Hematopoietic multipotent progenitor cell treated with erythropoietin and hydrocortisone succinate and interleukin-3 and kit ligand, for 8 days (in vitro differentiated cells): ENCODE measurements around the gene HOXB13.
A peak's percentile ranks its signal among the peaks of the same experiment; 100 is the strongest.
"Not testable (repeated sequence)": the region's sequence is repeated elsewhere in the genome, so short reads cannot be mapped to it uniquely, and the experiment has no call there.

ENCODE experiments used
- DNase-seq: peaks from one replicate; pipeline ENCODE4 v3.0.0-alpha.2; 2015

The HOXB13 gene

DNA sequence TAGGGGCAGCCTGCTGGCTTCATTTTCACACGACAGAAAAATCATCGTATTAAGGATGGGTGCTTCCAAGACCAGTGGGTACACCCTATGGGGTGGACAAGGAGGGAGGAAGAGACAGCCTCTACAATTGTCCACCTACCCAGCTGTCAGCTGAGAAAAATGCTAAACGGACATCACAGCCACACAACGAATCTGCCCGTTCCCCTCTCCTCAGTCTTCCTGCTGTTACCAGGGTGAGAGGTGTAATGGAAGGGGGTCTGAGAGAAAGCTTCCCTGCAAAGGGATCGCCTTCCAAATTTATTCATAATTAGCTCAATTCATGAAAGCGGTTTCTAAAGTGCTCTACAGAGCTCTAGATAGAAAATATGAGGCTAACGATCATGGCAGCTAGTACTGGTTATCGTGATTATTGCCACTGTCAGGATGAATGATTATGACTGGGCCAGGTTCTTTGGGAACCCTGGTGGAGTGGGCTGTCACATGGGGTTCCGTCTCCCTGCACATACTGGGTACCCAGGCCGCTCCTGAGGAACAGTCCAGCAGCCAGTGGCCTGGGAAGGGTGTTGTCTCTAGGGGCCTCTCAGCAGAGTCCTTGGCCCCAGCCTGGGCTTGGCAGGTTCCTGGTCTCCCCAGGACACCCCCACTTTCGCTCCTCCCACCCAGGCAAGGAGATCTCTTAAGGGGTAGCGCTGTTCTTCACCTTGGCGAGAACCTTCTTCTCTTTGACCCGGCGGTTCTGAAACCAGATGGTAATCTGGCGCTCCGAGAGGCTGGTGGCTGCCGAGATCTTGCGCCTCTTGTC is 2.2 kb downstream of the HOXB13 start:
- DNase-seq = no peak

GRCh38 chr17:48725288-48726064 is 3.1 kb downstream of the HOXB13 start:
- DNase-seq = no peak

DNA sequence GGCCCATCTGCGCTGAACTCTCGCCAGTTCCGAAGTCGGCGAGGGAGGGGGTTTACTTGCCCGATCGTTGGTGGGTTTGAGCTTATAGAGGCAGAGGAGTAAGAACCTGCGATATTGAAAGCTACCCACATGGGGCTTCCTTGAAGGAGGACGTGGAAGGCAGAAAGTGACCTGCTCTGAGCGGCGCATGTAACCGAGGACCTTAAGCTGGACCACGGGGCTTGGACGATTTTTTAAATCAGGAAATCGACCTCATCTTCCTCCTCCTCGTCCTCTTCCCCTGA is 3.6 kb downstream of the HOXB13 start:
- no peak for DNase-seq

DNA sequence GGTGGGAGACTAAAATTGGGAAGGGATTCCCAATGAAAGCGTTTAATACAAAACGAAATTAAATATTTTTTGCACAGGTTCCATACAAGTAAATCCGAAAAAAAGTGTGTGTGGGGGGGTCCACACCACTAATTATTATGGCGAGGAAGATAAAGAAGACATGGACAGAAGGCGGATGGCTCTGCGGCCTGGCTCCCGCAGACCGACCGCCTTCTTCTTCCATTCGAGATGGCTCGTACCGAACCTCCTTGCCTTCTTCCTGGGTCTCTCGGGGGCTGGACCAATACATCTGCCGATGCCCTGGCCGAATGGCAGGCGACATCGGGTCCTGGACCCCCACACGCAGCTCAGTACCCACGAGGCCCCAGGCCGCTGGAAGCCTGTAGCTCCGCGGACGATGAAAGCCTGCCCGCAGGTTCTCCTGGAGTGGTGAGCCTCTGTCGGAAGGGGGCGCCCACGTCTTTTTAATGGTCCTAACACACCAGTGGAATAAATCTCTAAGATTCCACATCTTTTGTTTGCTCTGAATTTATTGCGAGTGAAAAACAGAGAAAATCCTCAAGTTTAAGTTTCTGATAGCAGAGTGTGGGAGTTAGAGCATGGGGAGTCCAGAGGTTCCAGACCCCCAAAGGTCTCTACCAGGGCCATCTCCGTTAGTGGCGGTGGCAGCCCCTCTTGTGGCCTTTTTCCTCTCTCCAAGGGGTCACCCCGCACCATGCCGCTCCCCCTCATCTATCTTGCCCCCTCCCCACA is 4.1 kb downstream of the HOXB13 start:
- peak; percentile 74 for DNase-seq

DNA sequence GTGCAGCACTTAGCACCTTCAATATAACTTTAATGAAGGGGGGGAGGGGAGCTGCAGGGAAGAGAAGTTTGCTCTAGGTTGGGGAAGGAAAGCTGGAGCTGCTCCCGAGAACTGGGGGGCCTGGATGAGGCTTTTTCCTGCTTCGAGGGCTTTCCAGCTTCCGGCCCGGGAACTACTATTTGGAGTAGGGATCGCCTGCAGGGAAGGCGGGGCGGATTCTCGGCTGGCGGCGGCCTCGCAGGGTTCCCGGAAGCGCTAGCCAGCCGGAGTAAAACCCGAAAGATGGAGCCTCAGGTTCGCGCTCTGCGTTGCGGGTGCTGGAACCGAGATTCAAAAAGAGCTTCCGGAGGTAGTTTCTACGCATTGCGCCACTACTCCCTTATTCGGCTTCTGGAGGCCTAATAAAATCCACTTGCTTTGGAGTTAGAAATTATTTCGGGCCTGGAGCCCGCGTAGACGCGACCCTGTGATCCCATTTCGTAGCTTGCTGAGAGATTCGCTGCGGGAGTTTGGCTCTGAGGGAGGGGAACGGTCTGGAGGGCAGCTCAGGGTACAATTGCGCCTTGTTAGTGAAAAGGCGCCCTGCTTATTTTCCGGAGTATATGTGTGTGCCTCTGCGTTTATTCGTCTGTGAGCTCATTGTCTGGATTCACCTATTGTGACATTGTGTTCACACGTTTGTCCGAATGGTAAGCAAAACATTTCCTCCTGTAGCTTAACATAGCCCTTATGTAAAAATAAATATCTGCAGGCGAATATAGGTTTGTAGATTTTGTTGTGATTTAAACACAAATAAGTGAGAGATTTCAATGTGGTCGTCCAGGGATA is 4.9 kb downstream of the HOXB13 start:
- no peak for DNase-seq

GRCh38 chr17:48722915-48723422 is 5.6 kb downstream of the HOXB13 start, which contains the start of gene PRAC2:
Gene PRAC2 (plus strand): TSS chr17:48723185. CDS start chr17:48724411, 1,226 bp downstream.
- DNase-seq = no peak

DNA sequence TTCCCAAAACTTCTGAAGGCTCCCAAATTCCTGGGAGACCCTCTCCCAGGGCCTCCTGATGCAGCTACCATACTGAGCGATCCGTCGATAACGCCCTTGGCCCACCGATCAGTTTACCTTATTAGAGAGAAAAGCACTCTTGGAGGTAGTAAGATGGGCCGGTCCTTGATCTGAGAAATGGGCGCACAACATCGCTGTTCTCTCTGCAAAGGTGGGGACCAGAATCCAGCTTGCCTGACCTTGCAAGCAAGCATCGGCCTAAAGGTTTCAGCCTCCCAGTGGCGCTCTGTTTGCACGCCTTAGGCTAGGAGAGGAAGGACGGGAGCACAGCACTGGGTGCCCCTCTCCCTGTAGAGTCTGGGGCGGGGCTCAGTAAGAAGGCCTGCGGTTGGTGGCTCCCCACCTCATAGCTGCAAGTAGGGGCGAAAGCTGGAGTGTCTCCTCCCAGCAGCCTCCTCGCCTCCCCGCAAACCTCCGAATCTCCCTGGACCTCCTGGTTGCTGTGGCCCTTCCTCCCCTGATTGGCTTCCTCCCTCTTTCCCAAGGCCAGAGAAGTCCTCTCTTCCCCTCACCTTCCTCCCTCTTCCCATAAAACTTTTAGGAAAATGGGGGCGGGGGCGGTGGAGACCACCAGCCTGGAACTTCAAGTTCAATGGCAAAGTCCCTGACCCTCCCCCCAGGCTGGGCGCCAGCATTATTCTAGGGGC is 6.2 kb downstream of the HOXB13 start, which contains the start of gene PRAC1:
Gene PRAC1, minus strand, starts transcription at position 318 of the 707 bp plus-strand sequence. Its CDS starts 126 bp downstream, at position 192.
- no peak for DNase-seq

- no peak for DNase-seq
Measured at GRCh38 chr17:48721009-48721402, 7.5 kb downstream of the HOXB13 start.

DNA sequence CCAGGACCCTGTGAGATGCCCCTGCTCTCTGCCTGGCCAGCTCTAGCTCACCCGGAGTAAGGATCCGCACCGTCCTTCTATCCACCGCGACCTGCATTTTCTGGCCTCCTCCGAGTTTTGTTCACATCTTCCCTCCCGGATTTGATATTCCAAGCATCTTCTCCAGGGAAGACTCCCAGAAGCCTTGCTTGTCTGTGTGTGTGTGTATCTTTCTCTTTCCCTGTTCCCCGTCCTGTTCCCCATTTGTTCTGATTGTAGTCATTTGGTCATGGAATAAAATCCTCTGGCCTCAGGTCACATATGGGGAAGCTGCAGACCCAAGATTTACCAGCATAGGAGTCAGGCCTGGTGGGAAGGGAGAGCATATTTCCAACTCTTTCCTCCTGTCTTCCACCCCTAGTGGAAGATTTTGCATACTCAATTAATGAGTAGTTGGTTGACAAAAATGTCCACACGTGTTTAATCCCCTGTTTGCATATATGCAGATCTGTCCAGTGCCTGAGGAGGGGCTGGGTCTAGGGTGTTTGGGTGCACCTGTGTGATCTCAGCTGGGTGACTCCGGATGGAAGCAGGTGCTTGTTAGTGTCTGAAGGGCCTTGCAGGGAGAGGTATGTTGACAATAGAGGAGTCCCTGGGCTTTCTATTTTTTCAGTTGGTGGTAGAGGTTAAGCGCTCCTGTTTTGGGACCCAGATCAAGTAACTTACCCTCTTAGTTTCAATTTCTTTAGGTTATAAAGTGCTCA is 8.1 kb downstream of the HOXB13 start:
- DNase-seq = no peak

DNA sequence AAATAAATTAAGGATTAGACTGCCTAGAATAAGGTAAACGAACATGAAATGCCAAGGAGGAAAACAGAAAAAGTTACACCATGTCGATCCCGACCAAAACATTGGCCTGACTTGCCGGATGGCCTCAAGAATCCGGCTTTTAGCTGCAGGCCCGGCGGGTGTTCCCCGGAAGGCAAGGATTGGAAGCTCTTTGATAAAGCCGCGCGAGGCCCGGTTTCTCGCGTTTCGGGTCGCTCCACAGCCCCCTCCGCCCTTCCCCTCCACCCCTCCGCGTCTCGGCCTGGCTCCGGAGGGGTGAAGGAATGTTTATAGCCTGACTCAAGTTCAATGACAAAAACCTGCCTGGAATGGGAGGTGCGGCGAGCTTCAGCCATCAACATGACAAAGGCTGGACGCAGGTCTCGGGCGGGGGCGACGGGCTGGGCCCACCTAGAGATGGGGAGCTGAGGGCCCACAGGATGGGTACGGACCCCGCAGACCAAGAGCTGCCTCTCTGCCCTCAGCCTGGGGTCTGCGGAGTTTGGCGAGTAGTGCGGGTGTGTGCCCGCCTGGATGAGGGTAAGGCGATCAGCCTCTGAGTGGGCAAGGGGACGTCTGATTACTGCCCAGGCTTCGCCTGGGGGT is 8.8 kb downstream of the HOXB13 start:
- DNase-seq = no peak

GRCh38 chr17:48718761-48719641 is 9.5 kb downstream of the HOXB13 start:
- DNase-seq = no peak

DNA sequence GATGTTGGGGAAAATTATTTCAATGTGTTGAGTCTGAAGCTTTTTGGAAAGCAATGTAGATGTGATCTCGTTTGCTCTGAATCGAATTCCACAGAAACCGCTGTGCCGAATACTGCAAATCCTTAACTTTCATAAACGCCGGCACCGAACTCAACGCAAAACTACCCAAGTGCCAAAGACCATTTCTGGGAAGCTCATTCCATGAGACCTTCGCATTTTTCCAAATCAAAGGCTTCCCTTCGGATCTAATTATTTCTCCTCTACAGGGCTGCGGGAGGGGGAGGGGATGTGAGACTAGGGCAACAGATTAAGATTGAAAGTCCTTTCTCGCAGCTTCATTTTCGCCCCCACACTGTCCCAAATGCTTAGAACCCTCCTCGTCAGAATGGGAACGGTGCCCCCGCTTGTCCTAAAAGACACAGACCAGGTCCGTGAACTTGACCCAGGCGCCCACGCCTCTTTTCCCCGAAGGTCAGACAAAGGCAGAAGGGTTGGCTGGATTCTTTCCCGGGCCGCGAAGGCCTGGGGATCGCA is 10.3 kb downstream of the HOXB13 start:
- DNase-seq = peak; percentile 6

DNA sequence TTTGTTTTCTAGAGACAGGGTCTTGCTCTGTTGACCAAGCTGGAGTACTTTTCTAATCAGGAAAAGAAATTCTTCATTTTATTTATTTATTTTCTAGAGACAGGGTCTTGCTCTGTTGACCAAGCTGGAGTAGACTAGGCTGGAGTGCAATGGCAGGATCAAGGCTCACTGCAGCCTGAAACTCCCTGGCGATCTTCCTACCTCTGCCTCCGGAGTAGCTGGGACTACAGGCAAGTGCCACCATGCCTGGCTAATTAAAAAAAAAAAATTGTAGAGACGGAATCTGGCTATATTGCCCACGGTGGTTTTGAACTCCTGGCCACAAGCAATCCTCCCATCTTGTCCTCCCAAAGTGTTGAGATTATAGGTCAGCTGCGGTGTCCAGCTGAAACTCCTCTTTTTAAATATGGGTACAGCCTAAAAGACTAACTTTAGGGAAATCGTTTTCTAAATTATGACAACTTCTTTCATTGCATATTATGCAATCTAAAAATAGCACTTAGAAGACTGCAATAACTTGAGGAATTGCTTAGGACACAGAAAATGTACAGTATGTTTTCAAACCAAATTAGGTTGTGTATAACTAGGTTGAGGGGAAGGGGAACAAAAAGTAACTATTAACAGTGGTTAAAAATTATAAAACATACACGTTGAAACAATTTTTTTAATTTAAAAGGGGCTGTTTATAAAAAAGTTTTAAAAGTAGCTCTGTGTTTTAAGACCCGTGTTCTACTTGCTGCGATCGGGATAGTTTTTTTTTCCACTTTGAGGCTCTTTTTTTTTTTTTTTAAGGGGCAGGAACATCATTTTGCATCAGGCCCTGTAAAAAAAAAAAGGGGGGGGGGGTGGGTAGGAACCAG is 11.0 kb downstream of the HOXB13 start:
- DNase-seq = no peak

- DNase-seq = not testable (repeated sequence)
Measured at GRCh38 chr17:48716549-48716948, 12.0 kb downstream of the HOXB13 start.

GRCh38 chr17:48715496-48716399 is 12.8 kb downstream of the HOXB13 start:
- DNase-seq = no peak

GRCh38 chr17:48711128-48711527 is 17.4 kb downstream of the HOXB13 start:
- DNase-seq = no peak
